NCI-H2081 treated with DMSO at 0.1 percent for 48 hours (cell line): Measurements from ENCODE around the gene SUMO1.
"Not testable (repeated sequence)": the region's sequence is repeated elsewhere in the genome, so short reads cannot be mapped to it uniquely, and the experiment has no call there.

ENCODE experiments used
- DNase-seq: peaks from one replicate; lab custom pipeline; 2025; lab: John Stamatoyannopoulos, UW

The SUMO1 gene

GRCh38 chr2:202238234-202239197 is at the start of gene SUMO1:
Gene SUMO1, minus strand, starts transcription at chr2:202238597. Its CDS starts 146 bp downstream, at chr2:202238451.
- DNase-seq: peak; percentile 54

DNA sequence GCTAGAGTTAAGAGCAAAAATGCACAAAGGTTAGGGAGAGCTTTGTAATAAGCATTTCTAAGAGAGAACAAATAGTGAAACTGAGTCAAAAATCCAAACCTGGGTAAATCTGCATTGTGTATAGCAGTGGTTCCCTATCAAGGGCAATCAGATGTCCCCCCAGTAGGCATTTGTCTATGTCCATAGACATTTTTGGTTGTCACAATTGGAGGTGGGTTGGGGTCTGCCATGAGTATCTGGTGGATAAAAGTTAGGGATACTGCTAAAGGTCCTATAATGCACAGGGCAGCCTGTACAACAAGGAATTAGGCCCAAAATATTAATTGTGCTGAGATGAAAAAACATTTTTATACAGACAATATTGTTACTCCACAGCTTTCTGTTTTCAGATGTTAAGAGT is 48.2 kb upstream of the SUMO1 start:
- no peak for DNase-seq

DNA sequence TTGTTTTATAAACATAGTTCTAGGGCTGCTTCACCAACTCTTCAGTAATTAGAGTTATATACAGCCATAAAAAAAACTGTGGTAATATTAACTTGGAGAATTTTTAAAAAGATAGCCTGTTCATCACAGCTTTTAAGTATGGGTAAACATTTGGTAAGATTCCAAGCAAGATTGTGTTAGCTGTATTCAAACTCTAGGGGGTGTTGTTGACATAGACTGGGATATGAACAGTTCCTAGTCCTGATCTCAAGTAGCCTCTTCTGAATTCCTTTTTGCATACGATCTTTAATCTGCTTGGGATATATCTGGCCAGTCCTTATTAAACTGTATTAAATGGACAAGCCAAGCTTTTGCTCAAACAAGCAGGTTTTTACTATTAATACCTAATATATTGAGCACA is 40.5 kb upstream of the SUMO1 start:
- no peak for DNase-seq

GRCh38 chr2:202278036-202278760 is 39.8 kb upstream of the SUMO1 start:
- no peak for DNase-seq

- not testable (repeated sequence) for DNase-seq
Observed at GRCh38 chr2:202276078-202276720, 37.8 kb upstream of the SUMO1 start.

GRCh38 chr2:202270487-202270886 is 32.1 kb upstream of the SUMO1 start:
- no peak for DNase-seq

DNA sequence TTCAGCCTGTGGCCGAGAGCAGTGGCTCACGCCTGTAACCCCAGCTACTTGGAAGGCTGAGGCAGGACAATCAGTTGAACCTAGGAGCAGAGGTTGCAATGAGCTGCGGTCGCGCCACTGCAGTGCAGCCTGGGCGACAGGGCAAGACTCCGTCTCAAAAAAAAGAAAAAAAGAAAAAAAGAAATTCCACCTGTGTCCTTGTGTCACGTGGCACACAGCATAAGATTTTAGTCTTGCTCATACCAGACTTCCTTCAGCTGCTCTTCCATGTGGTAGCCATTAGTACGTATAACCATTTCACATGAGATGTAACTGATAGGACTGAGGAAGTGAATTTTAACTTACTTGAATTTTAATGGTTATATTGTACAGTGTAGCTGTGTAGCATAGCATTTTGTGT is 31.2 kb upstream of the SUMO1 start:
- no peak for DNase-seq

DNA sequence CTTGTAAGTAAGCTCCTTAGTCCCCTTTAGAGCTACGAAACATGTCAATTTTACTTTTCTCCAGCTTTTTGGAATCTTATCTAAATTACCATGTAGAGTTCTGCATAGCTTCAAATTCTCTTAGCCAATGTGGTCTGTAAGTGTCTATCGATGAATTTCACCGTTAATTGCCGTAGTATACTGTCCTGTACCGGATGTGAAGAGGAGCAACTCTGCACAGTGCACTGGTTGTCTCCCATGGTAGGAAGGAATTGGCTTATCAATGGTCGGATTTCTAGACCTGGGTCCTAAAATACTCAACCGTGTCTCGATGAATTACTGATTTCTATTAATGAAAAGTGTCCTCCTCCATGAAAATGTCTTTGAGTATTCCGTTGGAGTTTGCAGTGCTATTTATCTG is 29.1 kb upstream of the SUMO1 start:
- no peak for DNase-seq

- DNase-seq: peak; percentile 64
Observed at GRCh38 chr2:202265467-202266277, 27.3 kb upstream of the SUMO1 start, which contains the start of gene NOP58. Gene NOP58, plus strand, starts transcription at chr2:202265763. Its CDS starts 179 bp downstream, at chr2:202265942.

- DNase-seq: no peak
Observed at GRCh38 chr2:202261531-202261930, 23.1 kb upstream of the SUMO1 start.

GRCh38 chr2:202251494-202251893 is 13.1 kb upstream of the SUMO1 start:
- no peak for DNase-seq

GRCh38 chr2:202249521-202250253 is 11.3 kb upstream of the SUMO1 start:
- DNase-seq: no peak

DNA sequence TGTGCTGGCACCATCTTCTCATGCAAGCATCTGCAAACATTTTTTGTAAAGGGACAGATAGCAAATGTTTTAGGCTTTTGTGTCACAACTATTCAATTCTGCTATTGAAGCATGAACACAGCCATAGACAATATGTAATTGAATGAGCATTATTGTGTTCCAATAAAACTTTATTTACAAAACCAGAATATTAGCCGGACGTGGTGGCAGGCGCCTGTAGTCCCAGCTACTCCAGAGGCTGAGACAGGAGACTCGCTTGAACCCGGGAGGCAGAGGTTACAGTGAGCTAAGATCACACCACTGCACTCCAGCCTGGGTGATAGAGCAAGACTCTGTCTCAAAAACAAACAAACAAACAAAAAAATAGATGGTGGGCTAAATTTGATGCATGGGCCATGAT is 9.3 kb upstream of the SUMO1 start:
- DNase-seq: not testable (repeated sequence)

DNA sequence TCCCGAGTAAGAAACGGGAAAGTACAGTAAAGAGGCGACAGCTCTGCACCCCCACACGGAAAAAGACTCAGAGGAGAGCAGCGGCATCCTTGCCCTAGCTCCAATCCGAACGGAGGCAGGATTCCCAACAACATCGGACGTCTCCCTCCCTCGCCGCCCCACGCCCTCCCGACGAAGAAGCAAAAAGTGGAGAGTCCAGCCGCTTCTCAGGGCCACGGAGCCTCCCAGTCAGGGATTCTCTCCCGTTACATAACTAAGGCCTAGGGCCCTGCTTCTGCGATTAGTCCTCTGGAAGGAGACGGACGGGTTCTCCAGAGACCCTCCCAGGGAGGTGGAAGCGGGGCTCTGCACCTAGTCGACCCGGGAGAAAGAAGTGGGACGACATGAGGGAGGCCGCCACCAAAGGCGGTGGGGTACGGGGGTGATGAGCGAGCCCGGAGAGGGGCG is 587 bp downstream of the SUMO1 start:
- DNase-seq: no peak

DNA sequence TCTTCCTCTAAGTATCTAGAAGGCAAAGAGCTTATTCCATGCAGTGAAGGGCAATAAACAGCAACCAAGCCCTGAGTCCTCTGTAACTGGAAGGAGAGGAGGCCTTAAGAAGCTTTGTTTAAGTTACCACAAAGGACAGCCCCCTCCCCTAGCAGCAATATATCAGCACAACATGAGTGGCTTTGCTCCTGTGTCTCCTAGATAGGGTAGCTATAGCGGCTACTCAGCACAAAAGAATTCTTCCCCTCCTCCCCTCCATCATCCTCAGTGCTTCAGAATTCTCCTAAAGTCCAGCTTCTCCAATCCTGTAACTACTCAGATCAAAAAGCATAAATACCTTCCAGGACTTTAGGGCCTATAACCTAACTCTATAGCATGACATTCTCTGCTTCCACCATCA is 16.5 kb downstream of the SUMO1 start:
- DNase-seq: no peak

GRCh38 chr2:202215179-202215578 is 23.2 kb downstream of the SUMO1 start:
- no peak for DNase-seq

DNA sequence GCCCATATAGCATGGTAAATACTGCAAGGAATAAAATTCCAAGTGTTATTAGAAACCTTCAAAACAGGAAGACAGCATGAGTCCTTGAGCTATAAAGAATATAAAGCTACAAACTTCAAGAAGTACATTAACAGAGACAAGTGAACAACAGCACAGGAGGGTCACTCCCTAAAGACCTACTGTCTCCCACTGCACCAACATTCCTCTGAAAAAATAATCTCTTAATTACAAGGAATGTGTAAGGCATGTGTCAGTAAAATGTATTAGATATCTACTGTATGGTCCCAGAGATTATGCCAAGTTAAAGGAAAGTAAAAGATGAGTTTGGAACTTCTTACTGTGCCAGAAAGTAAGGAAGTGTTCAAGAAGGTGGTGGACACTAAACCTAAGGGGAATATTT is 29.9 kb downstream of the SUMO1 start:
- no peak for DNase-seq

DNA sequence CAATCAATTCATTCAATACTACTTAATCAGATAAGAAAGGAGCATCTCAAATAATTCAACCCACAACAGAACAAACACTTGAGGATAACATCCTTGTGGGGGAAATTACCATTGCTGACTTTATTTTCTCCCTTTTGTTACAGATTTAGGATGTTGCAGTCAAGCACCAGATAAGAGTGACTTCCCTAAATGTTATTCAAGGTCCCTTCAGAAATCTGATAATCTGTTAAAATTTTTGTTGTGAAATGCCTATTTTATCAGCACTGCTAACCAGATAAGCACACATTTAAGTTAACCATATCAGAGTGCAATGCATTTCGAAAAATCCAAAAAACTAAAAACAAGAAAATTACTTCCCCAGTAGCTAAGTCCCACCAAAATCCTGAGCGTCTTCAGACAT is 33.5 kb downstream of the SUMO1 start:
- DNase-seq: no peak

- DNase-seq: no peak
Observed at GRCh38 chr2:202203348-202203747, 35.0 kb downstream of the SUMO1 start.

DNA sequence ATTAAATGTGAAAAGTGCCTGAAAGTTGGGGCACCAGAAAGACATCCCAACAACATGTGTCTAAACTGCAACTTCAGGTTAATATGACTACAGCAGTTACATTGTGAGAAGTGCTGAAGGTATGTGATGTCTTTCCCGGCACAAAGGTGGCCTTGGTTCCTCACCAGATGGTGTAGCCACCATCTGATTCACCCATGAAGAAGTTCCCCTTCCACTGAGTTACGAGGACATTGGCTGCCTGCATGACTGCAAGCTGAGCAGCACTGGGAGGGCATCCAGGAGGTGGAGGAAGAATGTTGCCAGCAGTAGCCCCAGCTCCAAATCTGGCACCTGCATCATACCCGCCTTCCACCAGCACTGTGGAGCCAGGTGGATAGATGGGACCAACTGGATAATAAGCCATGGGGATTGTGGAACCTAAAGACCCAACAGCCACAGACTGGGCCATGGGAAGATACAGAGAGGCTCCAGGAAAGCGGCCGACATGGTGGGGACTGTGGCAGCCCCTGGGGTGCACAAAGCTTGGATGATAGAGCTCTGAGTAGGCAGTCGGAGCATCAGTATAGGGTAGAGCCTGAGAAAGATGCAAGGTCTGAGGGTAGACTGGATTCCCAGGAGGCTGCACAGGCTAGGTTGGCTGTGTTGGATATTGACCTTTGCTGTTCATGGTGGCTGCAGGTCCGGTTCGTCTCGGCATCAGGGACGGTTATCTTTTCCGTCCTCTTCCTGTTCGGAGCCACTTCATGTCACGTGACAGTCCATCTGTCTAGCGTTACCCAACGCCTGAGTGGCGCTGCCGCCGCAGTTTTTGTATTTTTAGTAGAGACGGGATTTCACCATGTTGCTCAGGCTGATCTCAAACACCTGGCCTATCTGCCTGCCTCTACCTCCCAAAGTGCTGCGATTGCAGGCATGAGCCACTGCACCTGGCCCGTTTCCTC is 36.9 kb downstream of the SUMO1 start:
- no peak for DNase-seq
